GM18868 (cell line): ENCODE results near the gene COL6A3.

ENCODE experiments used
- ATAC-seq: cut with Tn5 transposase; IDR thresholded peaks from one replicate; pipeline ENCODE4 v1.9.1; 2021; ENCODE audit warnings: mild to moderate bottlenecking, moderate library complexity; ENCODE audit not compliant: unreplicated experiment

The COL6A3 gene

GRCh38 chr2:237276716-237277490 is 137.1 kb downstream of the COL6A3 start:
- no peak for ATAC-seq
